NT2/D1 (cell line): ENCODE data around the gene PARD3.

Experiments used
- DNase-seq: peaks from one replicate; pipeline ENCODE4 v3.0.0-alpha.2; 2011; ENCODE audit warnings: low read depth, low spot score
- H3K27me3 ChIP-seq: 2 replicates; pipeline ENCODE4 v1.6.0; 2011; ENCODE audit warnings: mild to moderate bottlenecking; ENCODE audit not compliant: insufficient read length, insufficient read depth
- H3K36me3 ChIP-seq: 2 replicates; pipeline ENCODE4 v1.6.1; 2011; ENCODE audit warnings: mild to moderate bottlenecking, low read length, mixed read lengths; ENCODE audit not compliant: insufficient read depth, insufficient read length
- H3K4me1 ChIP-seq: 2 replicates; pipeline ENCODE4 v1.5.1; 2011; ENCODE audit not compliant: insufficient read depth, insufficient read length
- H3K4me3 ChIP-seq: 2 replicates; pipeline ENCODE4 v1.5.1; 2011; ENCODE audit warnings: low read depth; ENCODE audit not compliant: insufficient read length
- H3K9ac ChIP-seq: 2 replicates; pipeline ENCODE4 v1.6.0; 2011; ENCODE audit warnings: low read depth; ENCODE audit not compliant: insufficient read length
- H3K9me3 ChIP-seq: 2 replicates; pipeline ENCODE4 v1.5.1; 2011; ENCODE audit warnings: mild to moderate bottlenecking, low read length; ENCODE audit not compliant: insufficient read depth
- SUZ12 ChIP-seq: IDR thresholded peaks from 2 replicates; pipeline ENCODE4 v1.6.1; 2011; ENCODE audit not compliant: insufficient read length, insufficient read depth; ENCODE audit errors: extremely low read depth
- YY1 ChIP-seq: IDR thresholded peaks from 2 replicates; pipeline ENCODE4 v1.6.1; 2011; ENCODE audit not compliant: insufficient read length, insufficient read depth
- ZNF274 ChIP-seq: IDR thresholded peaks from 2 replicates; pipeline ENCODE4 v1.6.1; 2011; ENCODE audit warnings: mild to moderate bottlenecking, low read depth, low read length

PARD3 gene

GRCh38 chr10:34520510-34520909, 294.6 kb downstream of the PARD3 start:
- no peaks in the 10 kb centered on the region for H3K9me3 ChIP-seq
- no peaks in the 10 kb centered on the region for H3K36me3 ChIP-seq
- no peak for TF ChIP-seq ZNF274
- TF ChIP-seq YY1: no peak
- no peak for TF ChIP-seq SUZ12
- no peaks in the 10 kb centered on the region for H3K4me1 ChIP-seq
- H3K4me3 ChIP-seq: no peak overlapping the region
- no peak for DNase-seq
- H3K27me3 ChIP-seq: no peaks in the 10 kb centered on the region
- H3K9ac ChIP-seq: no peak overlapping the region

DNA sequence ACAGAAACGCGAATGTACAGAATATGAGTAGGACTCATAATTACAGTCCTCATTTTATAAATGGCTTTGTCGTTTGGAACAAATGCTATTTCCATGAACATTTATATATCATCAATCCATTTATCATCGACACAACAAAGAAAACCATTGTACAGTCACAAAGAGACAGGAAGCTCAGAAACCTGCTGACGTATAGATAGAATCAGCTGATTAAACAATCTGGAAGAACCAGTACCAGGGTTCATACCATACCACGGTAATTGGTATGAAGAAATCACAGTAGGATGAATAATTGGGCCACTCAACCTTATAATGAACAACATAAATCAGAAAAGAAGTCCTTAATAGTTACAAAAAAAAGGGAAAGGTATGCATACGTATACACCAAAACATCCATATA, 295.0 kb downstream of the PARD3 start:
- Histone ChIP-seq H3K9me3 (no peaks in the 10 kb centered on the region), H3K9ac (no peak overlapping the region), H3K4me1 (no peaks in the 10 kb centered on the region), H3K27me3 (no peaks in the 10 kb centered on the region), H3K4me3 (no peak overlapping the region), H3K36me3 (peaks cover 4% of the 10 kb centered on the region)
- no peak for TF ChIP-seq SUZ12
- TF ChIP-seq ZNF274: no peak
- TF ChIP-seq YY1: no peak
- no peak for DNase-seq

DNA sequence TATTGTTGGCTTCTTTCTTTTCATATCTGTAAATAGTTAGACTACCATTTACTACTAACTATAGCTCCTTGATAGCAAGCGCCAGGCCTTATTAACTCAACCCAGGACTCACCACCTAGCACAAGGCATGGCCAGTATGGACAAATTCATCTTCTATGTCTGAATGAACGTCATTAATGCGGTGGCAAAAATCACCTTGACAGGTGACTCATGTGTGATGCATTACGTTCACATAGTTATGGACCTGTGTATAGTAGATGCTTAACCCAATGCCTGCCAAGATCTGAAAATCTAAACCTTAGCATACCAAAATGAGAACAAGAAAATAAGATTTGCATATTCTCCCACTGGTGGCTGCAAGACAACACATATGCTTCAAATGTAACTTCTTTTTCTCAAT, 300.8 kb downstream of the PARD3 start:
- H3K9ac ChIP-seq: no peak overlapping the region
- DNase-seq: no peak
- peaks cover 4% of the 10 kb centered on the region for H3K36me3 ChIP-seq
- H3K9me3 ChIP-seq: no peaks in the 10 kb centered on the region
- H3K27me3 ChIP-seq: no peaks in the 10 kb centered on the region
- H3K4me3 ChIP-seq: no peak overlapping the region
- TF ChIP-seq SUZ12: no peak
- TF ChIP-seq YY1: no peak
- TF ChIP-seq ZNF274: no peak
- H3K4me1 ChIP-seq: no peaks in the 10 kb centered on the region

DNA sequence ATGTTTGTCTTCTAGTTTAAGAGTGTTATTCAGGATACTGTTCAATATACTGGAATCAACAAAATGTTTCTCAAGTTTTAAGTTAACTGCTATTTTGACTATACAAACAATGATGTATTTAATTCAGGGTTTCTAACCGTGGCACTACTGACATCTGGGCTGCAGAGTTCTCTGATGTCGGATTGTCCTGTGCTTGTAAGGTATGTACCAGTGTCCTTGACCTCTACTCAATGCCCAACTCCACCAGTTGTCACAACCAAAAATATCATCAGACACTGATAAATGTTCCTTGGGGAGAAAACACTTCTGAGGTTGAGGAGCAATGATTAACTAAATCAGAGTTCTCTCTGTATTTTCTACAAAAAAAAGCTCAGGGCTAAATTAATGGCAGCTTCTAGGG, 301.5 kb downstream of the PARD3 start:
- no peak for DNase-seq
- Histone ChIP-seq H3K9me3 (no peaks in the 10 kb centered on the region), H3K27me3 (no peaks in the 10 kb centered on the region), H3K4me1 (no peaks in the 10 kb centered on the region), H3K36me3 (peaks cover 4% of the 10 kb centered on the region), H3K4me3 (no peak overlapping the region), H3K9ac (no peak overlapping the region)
- TF ChIP-seq ZNF274 (no peak), YY1 (no peak), SUZ12 (no peak)

DNA sequence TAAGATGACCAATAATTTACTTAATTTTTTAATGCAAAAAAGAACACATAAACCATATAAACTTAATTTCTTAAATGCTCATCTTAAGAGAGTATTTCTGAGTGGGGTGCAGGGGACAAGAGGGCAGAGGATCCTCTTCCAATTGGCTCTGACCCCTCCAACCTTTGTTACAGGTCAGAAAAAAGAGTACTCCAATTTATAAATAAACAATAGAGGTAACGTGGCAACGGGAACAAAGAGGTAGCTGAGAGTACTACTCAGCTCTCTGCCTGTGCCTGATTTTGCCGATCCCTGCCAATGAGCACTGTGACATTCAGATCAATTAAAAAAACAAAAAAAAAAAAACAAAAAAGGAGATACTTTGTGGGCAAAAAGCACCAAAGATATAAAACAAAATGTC, 307.9 kb downstream of the PARD3 start:
- H3K4me1 ChIP-seq: no peaks in the 10 kb centered on the region
- TF ChIP-seq YY1 (no peak), SUZ12 (no peak), ZNF274 (no peak)

GRCh38 chr10:34506786-34507185, 308.3 kb downstream of the PARD3 start:
- Histone ChIP-seq H3K36me3 (no peaks in the 10 kb centered on the region), H3K9ac (no peak overlapping the region), H3K9me3 (no peaks in the 10 kb centered on the region), H3K27me3 (no peaks in the 10 kb centered on the region), H3K4me1 (no peaks in the 10 kb centered on the region), H3K4me3 (no peak overlapping the region)
- no peak for DNase-seq
- no peak for TF ChIP-seq SUZ12
- no peak for TF ChIP-seq ZNF274
- no peak for TF ChIP-seq YY1

More for the DNA sequence above, 307.9 kb downstream of the PARD3 start:
- Histone ChIP-seq H3K9me3 (no peaks in the 10 kb centered on the region), H3K4me3 (no peak overlapping the region), H3K9ac (no peak overlapping the region), H3K36me3 (no peaks in the 10 kb centered on the region), H3K27me3 (no peaks in the 10 kb centered on the region)
- DNase-seq: no peak

- Histone ChIP-seq H3K9ac (no peak overlapping the region), H3K4me1 (no peaks in the 10 kb centered on the region), H3K9me3 (no peaks in the 10 kb centered on the region), H3K4me3 (no peak overlapping the region), H3K27me3 (no peaks in the 10 kb centered on the region), H3K36me3 (no peaks in the 10 kb centered on the region)
- DNase-seq: no peak
- TF ChIP-seq SUZ12: no peak
- no peak for TF ChIP-seq ZNF274
- no peak for TF ChIP-seq YY1
Measured at GRCh38 chr10:34505338-34505737, 309.8 kb downstream of the PARD3 start.

- Histone ChIP-seq H3K9me3 (no peaks in the 10 kb centered on the region), H3K4me1 (no peaks in the 10 kb centered on the region), H3K36me3 (no peaks in the 10 kb centered on the region), H3K9ac (no peak overlapping the region), H3K27me3 (no peaks in the 10 kb centered on the region), H3K4me3 (no peak overlapping the region)
- TF ChIP-seq ZNF274: no peak
- TF ChIP-seq SUZ12: no peak
- TF ChIP-seq YY1: no peak
- DNase-seq: no peak
Measured at GRCh38 chr10:34504534-34504933, 310.6 kb downstream of the PARD3 start.
